HepG2 (cell line): ENCODE results near the gene POLR1E. TPM values are rescaled to one million over a fixed set of nuclear protein-coding genes. Genes with fewer than 3 reads are reported as not detected.

Experiments used
- ATAC-seq: fragments of 200-7000 bp; cut with Tn5 transposase; 3 replicates; pipeline ENCODE4 v1.9.1; 2020; ENCODE audit warnings: mild to moderate bottlenecking, moderate library complexity
- BruUV-seq: library from RNA; stranded (reverse); fragments of 400-500 nt; replicated peaks from 2 replicates; lab custom pipeline; 2021; lab: Mats Ljungman, UMichigan
- CTCF ChIA-PET: fragments of 300-600 bp; formaldehyde crosslinking; extraction: SDS; loops from one replicate; lab custom pipeline; 2021; ENCODE audit warnings: low total read pairs, inconsistent platforms, low intra/inter-chr PET ratio; lab: Yijun Ruan, JAX
- POLR2A ChIA-PET: fragments of 350-600 bp; sonication (Branson Sonifier 250); formaldehyde crosslinking; loops from one replicate; lab custom pipeline; 2020; ENCODE audit warnings: antibody characterized with exemption, inconsistent platforms; lab: Yijun Ruan, JAX
- DNase-seq: peaks from one replicate; pipeline ENCODE4 v3.0.0-alpha.2; 2015; ENCODE audit warnings: low spot score
- FAIRE-seq: peaks from 3 replicates; lab custom pipeline; 2011; peaks lifted over from hg19 to GRCh38; lab: Jason Lieb, UNC
- H2AFZ ChIP-seq: one replicate; pipeline ENCODE4 v1.6.1; 2011; ENCODE audit warnings: low read length, inconsistent platforms
- H3K27ac ChIP-seq: fragments of 300-600 bp; 3 replicates; pipeline ENCODE4 v1.8.0; 2011; ENCODE audit warnings: mixed run types, mild to moderate bottlenecking, mixed read lengths, low read length, inconsistent platforms; ENCODE audit not compliant: insufficient read depth; ENCODE audit errors: extremely low read length
- H3K27me3 ChIP-seq, 2 experiments: fragments of 200-600 bp in 1 of 2; 2 replicates in 1 of 2; 3 replicates in 1 of 2; pipeline versions ENCODE4 v1.6.0 to v1.8.0; 2011; ENCODE audit warnings: low read length in 2 of 2, mild to moderate bottlenecking in 2 of 2, moderate library complexity in 2 of 2, inconsistent platforms in 1 of 2; ENCODE audit not compliant: insufficient read depth in 2 of 2, control insufficient read depth in 1 of 2
- H3K36me3 ChIP-seq, 2 experiments: fragments of 200-600 bp in 1 of 2; replicated peaks in 1 of 2; 2 replicates in 1 of 2; 3 replicates in 1 of 2; pipeline versions ENCODE4 v1.5.1 to v1.8.0; 2011; ENCODE audit warnings: low read length in 2 of 2, inconsistent platforms in 1 of 2; ENCODE audit not compliant: insufficient read depth in 2 of 2, control insufficient read depth in 1 of 2
- H3K4me1 ChIP-seq: 2 replicates; pipeline ENCODE4 v1.5.1; 2012; ENCODE audit warnings: low read length, inconsistent platforms; ENCODE audit not compliant: insufficient read depth
- H3K4me2 ChIP-seq: 2 replicates; pipeline ENCODE4 v1.6.0; 2011; ENCODE audit warnings: low read depth, low read length, inconsistent platforms
- H3K4me3 ChIP-seq, 3 experiments: fragments of 200-600 bp in 1 of 3; sonication (generic), shearing (Covaris generic) in 1 of 3; replicated peaks in 1 of 3; 2 replicates each; pipeline ENCODE4 v1.5.1; 2011 to 2016; ENCODE audit warnings: low read length in 3 of 3, inconsistent platforms in 2 of 3, low read depth in 2 of 3, mild to moderate bottlenecking in 2 of 3, control low read depth in 1 of 3, mixed read lengths in 1 of 3; ENCODE audit not compliant: insufficient read depth in 1 of 3
- H3K79me2 ChIP-seq: one replicate; pipeline ENCODE4 v1.6.1; 2011; ENCODE audit warnings: low read length, inconsistent platforms; ENCODE audit not compliant: insufficient read depth
- H3K9ac ChIP-seq: 2 replicates; pipeline ENCODE4 v1.6.0; 2011; ENCODE audit warnings: mild to moderate bottlenecking, low read depth, low read length, inconsistent platforms; ENCODE audit not compliant: insufficient read depth
- H3K9me3 ChIP-seq: 2 replicates; pipeline ENCODE4 v1.5.1; 2012; ENCODE audit warnings: mild to moderate bottlenecking, low read length
- H4K20me1 ChIP-seq: 2 replicates; pipeline ENCODE4 v1.6.0; 2011; ENCODE audit warnings: inconsistent platforms, mild to moderate bottlenecking, low read length, moderate library complexity; ENCODE audit not compliant: insufficient read depth
- ARID2 ChIP-seq: sonication (generic); formaldehyde crosslinking; IDR thresholded peaks from 2 replicates; pipeline ENCODE4 v1.8.1; 2022; ENCODE audit warnings: mild to moderate bottlenecking, missing genetic modification reagents, borderline replicate concordance
- ASH2L ChIP-seq: fragments of 300-600, 200-600 bp; sonication (generic); IDR thresholded peaks from 2 replicates; pipeline ENCODE4 v1.7.0; 2017; ENCODE audit warnings: low read depth, mild to moderate bottlenecking, moderate library complexity, mixed read lengths, low read length; ENCODE audit not compliant: insufficient read length
- CEBPB ChIP-seq: IDR thresholded peaks from 2 replicates; pipeline ENCODE4 v1.6.1; 2011; ENCODE audit warnings: low read depth, low read length, improper control_type of control experiment, borderline replicate concordance
- EP300 ChIP-seq, 3 experiments: sonication (generic) in 1 of 3; formaldehyde crosslinking in 1 of 3; IDR thresholded peaks; 2 replicates each; pipeline versions ENCODE4 v1.5.1 to v1.6.1; 2011 to 2020; ENCODE audit warnings: low read depth in 2 of 3, low read length in 2 of 3, borderline replicate concordance in 1 of 3, improper control_type of control experiment in 1 of 3, mild to moderate bottlenecking in 1 of 3, missing genetic modification reagents in 1 of 3, moderate library complexity in 1 of 3
- GZF1 ChIP-seq: sonication (generic); formaldehyde crosslinking; IDR thresholded peaks from 2 replicates; pipeline ENCODE4 v1.5.1; 2020; ENCODE audit warnings: mild to moderate bottlenecking, missing genetic modification reagents
- NFE2L1 ChIP-seq: sonication (generic); formaldehyde crosslinking; IDR thresholded peaks from 2 replicates; pipeline ENCODE4 v1.4.0; 2020; ENCODE audit warnings: missing genetic modification reagents, mild to moderate bottlenecking, borderline replicate concordance
- RORA ChIP-seq: sonication (generic); formaldehyde crosslinking; IDR thresholded peaks from 2 replicates; pipeline ENCODE4 v1.5.0; 2020; ENCODE audit warnings: mild to moderate bottlenecking, missing genetic modification reagents, moderate library complexity
- SIX4 ChIP-seq: sonication (generic); formaldehyde crosslinking; IDR thresholded peaks from 2 replicates; pipeline ENCODE4 v1.4.0; 2020; ENCODE audit warnings: missing genetic modification reagents
- TBX3 ChIP-seq: fragments of 450-650 bp; IDR thresholded peaks from 2 replicates; pipeline ENCODE4 v1.6.1; 2017; ENCODE audit warnings: antibody characterized with exemption, mild to moderate bottlenecking, inconsistent platforms, borderline replicate concordance
- ZNF10 ChIP-seq: sonication (generic); formaldehyde crosslinking; IDR thresholded peaks from 2 replicates; pipeline ENCODE4 v1.4.0; 2020; ENCODE audit warnings: mild to moderate bottlenecking, low read depth, missing genetic modification reagents, borderline replicate concordance
- ZNF160 ChIP-seq: sonication (generic); formaldehyde crosslinking; IDR thresholded peaks from 2 replicates; pipeline ENCODE4 v1.8.0; 2022; ENCODE audit warnings: mild to moderate bottlenecking, inconsistent platforms, missing genetic modification reagents
- ZNF17 ChIP-seq: sonication (generic); formaldehyde crosslinking; IDR thresholded peaks from 2 replicates; pipeline ENCODE4 v1.5.0; 2020; ENCODE audit warnings: mild to moderate bottlenecking, missing genetic modification reagents
- ZNF441 ChIP-seq: sonication (generic); formaldehyde crosslinking; IDR thresholded peaks from 2 replicates; pipeline ENCODE4 v1.7.0; 2021; ENCODE audit warnings: missing genetic modification reagents, borderline replicate concordance
- ZNF570 ChIP-seq: sonication (generic); formaldehyde crosslinking; IDR thresholded peaks from 2 replicates; pipeline ENCODE4 v1.4.0; 2020; ENCODE audit warnings: mild to moderate bottlenecking, missing genetic modification reagents, borderline replicate concordance
- ZNF709 ChIP-seq: sonication (generic); formaldehyde crosslinking; IDR thresholded peaks from 2 replicates; pipeline ENCODE4 v1.5.0; 2020; ENCODE audit warnings: mild to moderate bottlenecking, missing genetic modification reagents
- WGBS: methylation state at CpG from one replicate; pipeline ENCODE4 v1.1.6; 2017; ENCODE audit warnings: low lambda C conversion rate; 5-methylcytosine and 5-hydroxymethylcytosine counted together
- in situ Hi-C: cut with HindIII; loops from 2 replicates; pipeline ENCODE4 v1.10.0; 2017; ENCODE audit warnings: low pct_unique_long_range_greater_than_20kb; ENCODE audit not compliant: extremely low pct_ligation_motif_present
- intact Hi-C: fragments of 100-400 bp; cut with micrococcal nuclease; formaldehyde crosslinking; loops from one replicate; pipeline ENCODE4 v1.10.0; 2022; ENCODE audit not compliant: unreplicated experiment
- polyA plus RNA-seq, 8 experiments: library from polyadenylated mRNA; depleted of rRNA in 3 of 8; stranded (reverse) in 7 of 8; unstranded in 1 of 8; fragments of >200 nt; fragmentation: Illumina TruSeq in 4 of 8; extraction: Trizol in 4 of 8; gene quantifications; 2 replicates each; pipeline versions ENCODE4 v1.2.1 to v1.2.3, GENCODE V29; 2011 to 2016; ENCODE audit warnings: low read depth in 4 of 8, missing spikeins in 1 of 8, mixed read lengths in 1 of 8; ENCODE audit not compliant: insufficient read depth in 1 of 8
- total RNA-seq, 5 experiments: library from RNA; depleted of rRNA; stranded (reverse); fragments of >200 nt; fragmentation: Illumina TruSeq; extraction: Trizol; gene quantifications; 2 replicates each; pipeline ENCODE4 v1.2.3, GENCODE V29; 2016; ENCODE audit warnings: low read depth in 1 of 5
- TF ChIP-seq, protein P1 (sequence below): sonication (generic); formaldehyde crosslinking; IDR thresholded peaks from 2 replicates; pipeline ENCODE4 v1.4.0; 2020; ENCODE audit warnings: mild to moderate bottlenecking, missing genetic modification reagents

Gene POLR1E
- total and polyA plus RNA-seq, 2 of the 13 experiments (the other 11 are each of a cell fraction or from before 2014, with no cell fraction given): 23.0 to 37.8 TPM

DNA sequence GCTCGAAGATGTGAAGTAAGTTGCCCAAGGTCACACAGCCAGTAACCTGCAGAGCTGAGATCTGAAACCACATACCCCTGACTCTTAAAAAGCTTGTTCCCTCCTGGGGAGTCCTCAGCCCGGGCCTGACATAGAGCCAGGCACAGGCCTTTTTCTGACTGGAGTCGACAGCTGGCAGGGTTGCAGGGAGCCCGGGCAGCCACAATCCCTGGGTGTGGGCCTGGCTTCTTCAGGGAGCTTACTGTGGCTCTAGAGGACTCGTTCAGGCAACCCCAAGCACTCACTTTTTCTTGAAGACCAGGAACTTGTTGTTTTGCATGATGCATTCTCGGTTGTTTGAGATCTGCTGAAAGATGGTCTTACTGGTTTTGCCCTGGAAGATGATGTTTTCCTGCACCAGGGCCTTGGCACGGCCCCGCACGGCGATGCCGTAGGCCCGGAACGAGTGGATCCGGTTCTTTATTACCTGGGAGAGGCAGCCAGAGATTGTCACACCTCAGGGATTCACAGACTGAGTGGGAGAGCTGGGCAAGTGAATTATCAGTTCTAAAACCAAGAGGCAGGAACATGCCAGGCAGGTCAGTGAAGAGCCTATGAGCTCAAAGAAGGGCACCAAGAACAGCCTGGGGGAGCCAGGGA, 30.0 kb downstream of the POLR1E start:
- 96% methylated on average over 9 of the region's 14 CpGs for WGBS
- CTCF ChIA-PET: no interaction called here
- in situ Hi-C loops: loop anchor here (10.0 kb wide), 1 partner anchor 59 kb away; the partner anchor contains the start of gene FBXO10
- H3K27me3 ChIP-seq: no peaks in the 10 kb centered on the region
- no peak overlapping the region for H3K4me2 ChIP-seq
- ATAC-seq: no peak
- H3K9me3 ChIP-seq: no peaks in the 10 kb centered on the region
- H4K20me1 ChIP-seq: no peaks in the 10 kb centered on the region
- H3K27ac ChIP-seq: no peak overlapping the region
- intact Hi-C loops: no loop called here
- FAIRE-seq: no peak
- no peaks in the 10 kb centered on the region for H3K79me2 ChIP-seq
- POLR2A ChIA-PET: no interaction called here
- DNase-seq: no peak
- H3K9ac ChIP-seq: no peak overlapping the region
- H3K4me1 ChIP-seq: peaks cover 5% of the 10 kb centered on the region; the same call in 1 of the 2 replicates
- no peak for TF ChIP-seq ZNF441
- no peak for TF ChIP-seq ZNF160
- no peak for TF ChIP-seq ZNF10 (CRISPR knock-in tag)
- no peak for TF ChIP-seq ASH2L
- no peak for TF ChIP-seq ARID2 (CRISPR knock-in tag)
- no peak for TF ChIP-seq NFE2L1 (CRISPR knock-in tag)
- TF ChIP-seq, protein P1, sequence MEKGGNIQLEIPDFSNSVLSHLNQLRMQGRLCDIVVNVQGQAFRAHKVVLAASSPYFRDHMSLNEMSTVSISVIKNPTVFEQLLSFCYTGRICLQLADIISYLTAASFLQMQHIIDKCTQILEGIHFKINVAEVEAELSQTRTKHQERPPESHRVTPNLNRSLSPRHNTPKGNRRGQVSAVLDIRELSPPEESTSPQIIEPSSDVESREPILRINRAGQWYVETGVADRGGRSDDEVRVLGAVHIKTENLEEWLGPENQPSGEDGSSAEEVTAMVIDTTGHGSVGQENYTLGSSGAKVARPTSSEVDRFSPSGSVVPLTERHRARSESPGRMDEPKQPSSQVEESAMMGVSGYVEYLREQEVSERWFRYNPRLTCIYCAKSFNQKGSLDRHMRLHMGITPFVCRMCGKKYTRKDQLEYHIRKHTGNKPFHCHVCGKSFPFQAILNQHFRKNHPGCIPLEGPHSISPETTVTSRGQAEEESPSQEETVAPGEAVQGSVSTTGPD (CRISPR knock-in tag): no peak
- no peak for TF ChIP-seq ZNF570
- TF ChIP-seq TBX3: no peak
- TF ChIP-seq SIX4 (CRISPR knock-in tag): no peak
- no peak for TF ChIP-seq EP300 (IDR thresholded peaks at IDR 0.05; ENCODE audit: low read depth in 2 of 2, low read length in 2 of 2)
- TF ChIP-seq EP300 (CRISPR knock-in tag; IDR thresholded peaks at IDR 0.05; ENCODE audit: borderline replicate concordance): no peak
- TF ChIP-seq ZNF709 (CRISPR knock-in tag): no peak
- TF ChIP-seq CEBPB: no peak
- no peak for TF ChIP-seq ZNF17 (CRISPR knock-in tag)
- no peak for TF ChIP-seq RORA (CRISPR knock-in tag)
- TF ChIP-seq GZF1 (CRISPR knock-in tag): no peak
- TF ChIP-seq, all 625 proteins: peak for 0
- no peak overlapping the region for H3K4me3 ChIP-seq
- H2AFZ ChIP-seq: no peak overlapping the region
- no peaks in the 10 kb centered on the region for H3K36me3 ChIP-seq
- BruUV-seq: no TSS peak
